SK-N-MC (cell line): ENCODE results near the gene SHROOM2.

Source experiments
- EZH2 ChIP-seq: fragments of 200-600 bp; sonication (generic); IDR thresholded peaks from one replicate; pipeline ENCODE4 v1.6.1; 2017; ENCODE audit warnings: antibody characterized with exemption
- FOXP2 ChIP-seq: optimal IDR thresholded peaks from 2 replicates; pipeline ENCODE3; 2011; ENCODE audit warnings: mild to moderate bottlenecking, moderate library complexity; ENCODE audit not compliant: insufficient read depth; ENCODE audit errors: extremely low read length, control extremely low read depth
- POLR2AphosphoS5 ChIP-seq: IDR thresholded peaks from 2 replicates; pipeline ENCODE4 v1.6.1; 2012; ENCODE audit warnings: mild to moderate bottlenecking, low read depth, low read length, borderline replicate concordance

GRCh38 chrX:9897761-9898161 is 111.5 kb downstream of the SHROOM2 start:
- no peak for TF ChIP-seq POLR2AphosphoS5
- no peak for TF ChIP-seq FOXP2
- no peak for TF ChIP-seq EZH2
